ENCODE data around the gene PPP2R3C. TPM values are rescaled to one million over a fixed set of nuclear protein-coding genes. Genes with fewer than 3 reads are reported as not detected.

The PPP2R3C gene
- total and polyA plus RNA-seq, 3 experiments from 2014 or later, result 46.9 to 78.6 (median 48.1) TPM

- peaks cover 48% of the 10 kb centered on the region for H3K4me1 ChIP-seq (ENCODE audit: insufficient read depth, low read length)
- peak overlapping the region; percentile 99 to 100 (median 100) for H3K27ac Mint-ChIP-seq
These were observed 1.1 kb upstream of the PPP2R3C start for GRCh38 chr14:35122696-35123387.

GRCh38 chr14:35121026-35121886 lies 534 bp downstream of the PPP2R3C start:
- Mint-ChIP-seq H3K9me3 (no peaks in the 10 kb centered on the region), H3K4me1 (peaks cover 62 to 91% (median 89%) of the 10 kb centered on the region in 3 donors), H3K27ac (peak overlapping the region; percentile 99 to 100 (median 100)), H3K27me3 (peaks cover 0 to 4% of the 10 kb centered on the region in 2 donors), H3K4me3 (peak overlapping the region; percentile 95 to 99 (median 98)), H3K36me3 (peaks cover 0 to 57% (median 11%) of the 10 kb centered on the region in 3 donors)
- Histone ChIP-seq H3K4me3 (ENCODE audit: low read length) (peak overlapping the region; percentile 95), H3K36me3 (ENCODE audit: insufficient read depth, low read length) (peaks cover 6% of the 10 kb centered on the region), H3K27me3 (ENCODE audit: insufficient read depth, low read length, poor library complexity, severe bottlenecking) (no peaks in the 10 kb centered on the region), H3K27ac (ENCODE audit: low read depth, low read length) (peak overlapping the region; percentile 99), H3K4me1 (ENCODE audit: insufficient read depth, low read length) (peaks cover 41% of the 10 kb centered on the region), H3K9me3 (ENCODE audit: low read length) (no peaks in the 10 kb centered on the region)
- CTCF ChIA-PET, result interaction anchor here (0.8 to 1.8 kb wide), 6 partner anchors 20 to 686 kb away, joined by 3 to 5 read pairs (median 4); partner anchors contain the start of gene SRP54
- DNase-seq, result no peak
- POLR2A ChIA-PET, result interaction anchor here (0.6 to 4.1 kb wide), 10 partner anchors 8 to 688 kb away, joined by 3 to 37 read pairs (median 4); partner anchors contain the start of genes BAZ1A, FAM177A1, NFKBIA and PSMA6

More at GRCh38 chr14:35122696-35123387, 1.1 kb upstream of the PPP2R3C start:
- Histone ChIP-seq H3K9me3 (ENCODE audit: low read length) (no peaks in the 10 kb centered on the region), H3K4me3 (ENCODE audit: low read length) (peak overlapping the region; percentile 95), H3K36me3 (ENCODE audit: insufficient read depth, low read length) (no peaks in the 10 kb centered on the region), H3K27ac (ENCODE audit: low read depth, low read length) (peak overlapping the region; percentile 99), H3K27me3 (ENCODE audit: insufficient read depth, low read length, poor library complexity, severe bottlenecking) (no peaks in the 10 kb centered on the region)
- Mint-ChIP-seq H3K4me3 (peak overlapping the region; percentile 95 to 99 (median 98)), H3K9me3 (no peaks in the 10 kb centered on the region), H3K27me3 (peaks cover 0 to 4% of the 10 kb centered on the region in 2 donors), H3K36me3 (peaks cover 0 to 54% (median 17%) of the 10 kb centered on the region in 3 donors), H3K4me1 (peaks cover 62 to 90% (median 90%) of the 10 kb centered on the region in 3 donors)
- CTCF ChIA-PET, result interaction anchor here (0.6 to 2.0 kb wide), 6 partner anchors 9 to 450 kb away, joined by 3 to 9 read pairs (median 3); partner anchors contain the start of gene NFKBIA
- no peak for DNase-seq
- POLR2A ChIA-PET, result interaction anchor here (0.6 to 4.1 kb wide), 9 partner anchors 9 to 675 kb away, joined by 3 to 37 read pairs (median 5); partner anchors contain the start of genes FAM177A1, NFKBIA and SRP54

GRCh38 chr14:35117112-35117511 lies 4.7 kb downstream of the PPP2R3C start:
- Mint-ChIP-seq H3K4me3 (peak overlapping the region in 2 of 7 donors; percentile 3 to 36), H3K36me3 (peaks cover 4 to 79% (median 19%) of the 10 kb centered on the region in 3 donors), H3K9me3 (no peaks in the 10 kb centered on the region), H3K27ac (peak overlapping the region in 6 of 8 donors; percentile 4 to 79 (median 68)), H3K27me3 (peaks cover 0 to 2% of the 10 kb centered on the region in 2 donors), H3K4me1 (peaks cover 47 to 79% (median 71%) of the 10 kb centered on the region in 3 donors)
- ChIA-PET CTCF (no interaction called here), POLR2A (no interaction called here)
- Histone ChIP-seq H3K9me3 (ENCODE audit: low read length) (no peaks in the 10 kb centered on the region), H3K27ac (ENCODE audit: low read depth, low read length) (no peak overlapping the region), H3K4me3 (ENCODE audit: low read length) (no peak overlapping the region), H3K36me3 (ENCODE audit: insufficient read depth, low read length) (peaks cover 12% of the 10 kb centered on the region), H3K4me1 (ENCODE audit: insufficient read depth, low read length) (peaks cover 15% of the 10 kb centered on the region), H3K27me3 (ENCODE audit: insufficient read depth, low read length, poor library complexity, severe bottlenecking) (no peaks in the 10 kb centered on the region)
- no peak for DNase-seq

DNA sequence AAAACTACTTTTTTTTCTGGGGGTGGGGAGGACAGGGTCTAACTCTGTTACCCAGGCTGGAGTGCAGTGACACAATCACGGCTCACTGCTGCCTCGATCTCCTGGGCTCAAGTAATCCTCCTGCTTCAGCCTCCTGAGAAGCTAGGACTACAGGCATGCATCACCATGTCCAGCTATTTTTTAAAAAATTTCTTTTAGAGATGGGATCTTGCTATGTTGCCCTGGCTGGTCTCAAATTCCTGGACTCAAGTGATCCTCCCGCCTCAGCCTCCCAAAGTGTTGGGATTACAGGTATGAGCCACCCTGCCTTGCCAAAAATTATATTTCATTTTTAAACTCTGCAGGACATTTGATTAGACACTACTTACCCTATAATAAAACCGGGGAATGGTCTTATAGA lies 5.5 kb downstream of the PPP2R3C start:
- H3K9me3 Mint-ChIP-seq, result no peaks in the 10 kb centered on the region
- no peak overlapping the region for H3K4me3 ChIP-seq (ENCODE audit: low read length)
- DNase-seq, result no peak
- no peak overlapping the region for H3K27ac ChIP-seq (ENCODE audit: low read depth, low read length)
- no peaks in the 10 kb centered on the region for H3K27me3 ChIP-seq (ENCODE audit: insufficient read depth, low read length, poor library complexity, severe bottlenecking)
- H3K27ac Mint-ChIP-seq, result peak overlapping the region in 2 of 8 donors; percentile 40 to 64
- ChIA-PET POLR2A (no interaction called here), CTCF (no interaction called here)
- H3K36me3 ChIP-seq (ENCODE audit: insufficient read depth, low read length), result peaks cover 12% of the 10 kb centered on the region
- H3K4me3 Mint-ChIP-seq, result no peak overlapping the region
- H3K4me1 Mint-ChIP-seq, result peaks cover 46 to 81% (median 70%) of the 10 kb centered on the region in 3 donors
- peaks cover 0 to 1% of the 10 kb centered on the region in 2 donors for H3K27me3 Mint-ChIP-seq
- H3K36me3 Mint-ChIP-seq, result peaks cover 11 to 79% (median 26%) of the 10 kb centered on the region in 3 donors
- H3K9me3 ChIP-seq (ENCODE audit: low read length), result no peaks in the 10 kb centered on the region
- H3K4me1 ChIP-seq (ENCODE audit: insufficient read depth, low read length), result peaks cover 14% of the 10 kb centered on the region

GRCh38 chr14:35114036-35114435 lies 7.8 kb downstream of the PPP2R3C start:
- no peaks in the 10 kb centered on the region for H3K27me3 ChIP-seq (ENCODE audit: insufficient read depth, low read length, poor library complexity, severe bottlenecking)
- no peak overlapping the region for H3K27ac ChIP-seq (ENCODE audit: low read depth, low read length)
- H3K4me3 Mint-ChIP-seq, result no peak overlapping the region
- peaks cover 20% of the 10 kb centered on the region for H3K36me3 ChIP-seq (ENCODE audit: insufficient read depth, low read length)
- no peak overlapping the region for H3K4me3 ChIP-seq (ENCODE audit: low read length)
- ChIA-PET CTCF (interaction anchor here (1.3 kb wide), 1 partner anchor 9 kb away, joined by 3 read pairs; no protein-coding TSS in a partner anchor), POLR2A (interaction anchor here (1.2 kb wide), 1 partner anchor 8 kb away, joined by 3 read pairs; the partner anchor contains the start of genes PPP2R3C and PRORP)
- H3K4me1 ChIP-seq (ENCODE audit: insufficient read depth, low read length), result no peaks in the 10 kb centered on the region
- H3K36me3 Mint-ChIP-seq, result peaks cover 11 to 82% (median 30%) of the 10 kb centered on the region in 3 donors
- H3K4me1 Mint-ChIP-seq, result peaks cover 32 to 62% (median 49%) of the 10 kb centered on the region in 3 donors
- H3K27ac Mint-ChIP-seq, result peak overlapping the region in 5 of 8 donors; percentile 8 to 81 (median 43)
- no peak for DNase-seq
- no peaks in the 10 kb centered on the region for H3K9me3 ChIP-seq (ENCODE audit: low read length)
- no peaks in the 10 kb centered on the region for H3K27me3 Mint-ChIP-seq
- no peaks in the 10 kb centered on the region for H3K9me3 Mint-ChIP-seq

GRCh38 chr14:35113308-35113950 lies 8.4 kb downstream of the PPP2R3C start:
- H3K27me3 Mint-ChIP-seq, result no peaks in the 10 kb centered on the region
- DNase-seq, result no peak
- H3K4me1 Mint-ChIP-seq, result peaks cover 32 to 56% (median 43%) of the 10 kb centered on the region in 3 donors
- peaks cover 20% of the 10 kb centered on the region for H3K36me3 ChIP-seq (ENCODE audit: insufficient read depth, low read length)
- CTCF ChIA-PET, result interaction anchor here (1.3 kb wide), 1 partner anchor 10 kb away, joined by 3 read pairs; no protein-coding TSS in a partner anchor
- H3K27ac ChIP-seq (ENCODE audit: low read depth, low read length), result no peak overlapping the region
- no peaks in the 10 kb centered on the region for H3K27me3 ChIP-seq (ENCODE audit: insufficient read depth, low read length, poor library complexity, severe bottlenecking)
- no peaks in the 10 kb centered on the region for H3K4me1 ChIP-seq (ENCODE audit: insufficient read depth, low read length)
- H3K9me3 Mint-ChIP-seq, result no peaks in the 10 kb centered on the region
- H3K4me3 Mint-ChIP-seq, result peak overlapping the region in 1 of 7 donors; percentile 0
- POLR2A ChIA-PET, result interaction anchor here (1.2 kb wide), 1 partner anchor 8 kb away, joined by 3 read pairs; the partner anchor contains the start of genes PPP2R3C and PRORP
- no peak overlapping the region for H3K4me3 ChIP-seq (ENCODE audit: low read length)
- H3K27ac Mint-ChIP-seq, result peak overlapping the region in 7 of 8 donors; percentile 22 to 81 (median 47)
- peaks cover 11 to 79% (median 30%) of the 10 kb centered on the region in 3 donors for H3K36me3 Mint-ChIP-seq
- H3K9me3 ChIP-seq (ENCODE audit: low read length), result no peaks in the 10 kb centered on the region

DNA sequence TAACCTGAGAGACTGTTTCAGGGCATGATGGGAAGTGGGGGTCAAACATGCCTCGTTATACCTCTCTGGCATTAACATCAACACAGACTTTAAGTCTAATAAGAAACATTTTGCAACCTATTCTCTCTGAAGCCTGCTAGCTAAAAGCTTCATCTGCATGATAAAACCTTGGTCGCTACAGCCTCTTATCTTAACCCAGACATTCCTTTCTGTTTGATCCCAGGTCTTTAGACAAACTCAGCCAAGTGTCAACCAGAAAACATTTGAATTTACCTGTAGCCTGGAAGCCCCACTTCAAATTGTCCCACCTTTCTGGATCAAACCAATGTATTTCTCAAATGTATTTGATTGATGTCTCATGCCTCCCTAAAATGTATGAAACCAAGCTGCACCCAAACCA lies 9.1 kb downstream of the PPP2R3C start:
- Histone ChIP-seq H3K4me3 (ENCODE audit: low read length) (no peak overlapping the region), H3K27ac (ENCODE audit: low read depth, low read length) (no peak overlapping the region), H3K4me1 (ENCODE audit: insufficient read depth, low read length) (no peaks in the 10 kb centered on the region), H3K27me3 (ENCODE audit: insufficient read depth, low read length, poor library complexity, severe bottlenecking) (no peaks in the 10 kb centered on the region), H3K9me3 (ENCODE audit: low read length) (no peaks in the 10 kb centered on the region), H3K36me3 (ENCODE audit: insufficient read depth, low read length) (peaks cover 20% of the 10 kb centered on the region)
- H3K4me3 Mint-ChIP-seq, result peak overlapping the region in 1 of 7 donors; percentile 3
- H3K27ac Mint-ChIP-seq, result peak overlapping the region in 3 of 8 donors; percentile 23 to 59 (median 24)
- no peaks in the 10 kb centered on the region for H3K9me3 Mint-ChIP-seq
- H3K36me3 Mint-ChIP-seq, result peaks cover 11 to 79% (median 27%) of the 10 kb centered on the region in 3 donors
- H3K4me1 Mint-ChIP-seq, result peaks cover 26 to 48% (median 35%) of the 10 kb centered on the region in 3 donors
- POLR2A ChIA-PET, result no interaction called here
- CTCF ChIA-PET, result no interaction called here
- no peak for DNase-seq
- no peaks in the 10 kb centered on the region for H3K27me3 Mint-ChIP-seq
